ENCODE results near the gene TBX1.
A peak's percentile ranks its signal among the peaks of the same experiment; 100 is the strongest.

TBX1 gene

GRCh38 chr22:19760058-19760950, at the start of gene TBX1:
TBX1 (plus strand) TSS chr22:19760778; CDS start chr22:19760844, 66 bp downstream.
- in situ Hi-C loops (cut with HindIII; ENCODE audit: low pct_ligation_motif_present, low pct_unique_long_range_greater_than_20kb, low sequenced_read_pairs), result no loop called here
- DNase-seq, result no peak

DNA sequence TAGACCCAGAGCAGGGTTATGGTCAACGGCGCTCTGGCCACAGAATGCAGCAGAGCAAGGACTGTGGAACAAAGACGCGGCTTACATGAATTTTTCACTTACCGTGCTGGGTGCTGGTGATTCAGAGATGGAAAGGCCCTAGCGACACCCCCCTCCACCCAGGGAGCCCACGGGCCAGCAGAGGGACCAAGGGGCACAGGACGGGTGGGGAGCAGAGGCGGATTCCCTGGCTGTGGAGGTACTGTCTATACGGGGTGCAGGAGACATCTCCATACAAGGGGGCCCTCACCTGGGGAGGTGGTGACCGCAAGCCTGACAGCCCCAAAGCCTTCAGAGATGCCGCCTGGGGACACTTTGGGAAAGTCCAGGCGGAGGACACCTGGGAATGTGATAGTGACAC, 47.3 kb upstream of the TBX1 start:
- no peak for DNase-seq
- in situ Hi-C loops (cut with HindIII; ENCODE audit: low pct_ligation_motif_present, low pct_unique_long_range_greater_than_20kb, low sequenced_read_pairs), result no loop called here

- in situ Hi-C loops (cut with HindIII; ENCODE audit: low pct_ligation_motif_present, low pct_unique_long_range_greater_than_20kb, low sequenced_read_pairs), result no loop called here
- no peak for DNase-seq
Observed at GRCh38 chr22:19713650-19714311, 46.8 kb upstream of the TBX1 start.

DNA sequence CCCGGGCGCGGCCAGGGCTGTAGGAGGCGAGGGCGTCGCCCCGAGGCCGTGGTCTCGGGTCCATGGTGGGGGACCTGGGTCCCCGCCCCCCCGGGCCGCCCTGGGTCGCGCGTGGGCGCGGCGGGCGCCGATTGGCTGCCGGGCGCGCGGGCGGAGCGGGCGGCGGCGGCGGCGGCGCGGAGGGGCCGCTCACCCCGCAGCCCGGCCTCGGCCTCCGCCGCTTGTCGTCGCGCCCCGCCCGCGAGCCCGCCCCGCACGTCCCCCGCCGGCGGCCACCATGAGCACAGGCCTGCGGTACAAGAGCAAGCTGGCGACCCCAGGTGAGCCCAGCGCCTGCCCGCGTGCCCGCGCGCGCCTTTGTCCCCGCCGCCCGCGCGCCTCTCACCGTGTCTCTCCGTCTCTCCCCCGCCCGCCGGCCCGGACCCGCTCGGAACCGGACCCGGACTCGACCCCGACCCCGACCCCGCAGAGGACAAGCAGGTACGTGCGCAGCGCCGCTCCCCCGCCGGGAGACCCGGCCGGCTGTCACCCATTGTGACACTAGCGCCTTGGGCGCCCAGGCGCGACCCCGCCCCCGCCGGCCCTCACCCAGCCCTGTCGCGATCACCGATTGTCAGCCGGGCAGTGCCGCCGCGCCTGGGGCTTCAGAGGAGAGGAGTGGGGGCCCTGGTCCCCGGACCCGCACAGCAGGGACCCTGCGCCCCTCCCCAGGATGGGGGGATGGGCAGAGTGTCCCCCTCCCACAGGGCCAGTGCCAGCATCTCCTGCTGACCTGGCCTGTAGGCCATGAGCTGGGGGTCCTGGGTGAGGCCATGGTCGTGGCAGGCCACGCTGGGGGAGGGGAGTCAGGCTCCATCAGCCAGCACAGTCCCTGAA, 46.0 kb upstream of the TBX1 start, which contains the start of gene SEPTIN5:
TSS of gene SEPTIN5 (plus strand) at position 192 of the 876 bp plus-strand sequence. CDS start at position 278, 86 bp downstream.
- no peak for DNase-seq
- in situ Hi-C loops (cut with HindIII; ENCODE audit: low pct_ligation_motif_present, low pct_unique_long_range_greater_than_20kb, low sequenced_read_pairs), result no loop called here

- no peak for DNase-seq
- in situ Hi-C loops (cut with HindIII; ENCODE audit: low pct_ligation_motif_present, low pct_unique_long_range_greater_than_20kb, low sequenced_read_pairs), result no loop called here
Observed at GRCh38 chr22:19715188-19715930, 45.2 kb upstream of the TBX1 start.

- in situ Hi-C loops (cut with HindIII; ENCODE audit: low pct_ligation_motif_present, low pct_unique_long_range_greater_than_20kb, low sequenced_read_pairs), result no loop called here
- no peak for DNase-seq
Observed at GRCh38 chr22:19716041-19716828, 44.3 kb upstream of the TBX1 start.

GRCh38 chr22:19716829-19717105, 43.8 kb upstream of the TBX1 start:
- in situ Hi-C loops (cut with HindIII; ENCODE audit: low pct_ligation_motif_present, low pct_unique_long_range_greater_than_20kb, low sequenced_read_pairs), result no loop called here
- DNase-seq, result no peak

DNA sequence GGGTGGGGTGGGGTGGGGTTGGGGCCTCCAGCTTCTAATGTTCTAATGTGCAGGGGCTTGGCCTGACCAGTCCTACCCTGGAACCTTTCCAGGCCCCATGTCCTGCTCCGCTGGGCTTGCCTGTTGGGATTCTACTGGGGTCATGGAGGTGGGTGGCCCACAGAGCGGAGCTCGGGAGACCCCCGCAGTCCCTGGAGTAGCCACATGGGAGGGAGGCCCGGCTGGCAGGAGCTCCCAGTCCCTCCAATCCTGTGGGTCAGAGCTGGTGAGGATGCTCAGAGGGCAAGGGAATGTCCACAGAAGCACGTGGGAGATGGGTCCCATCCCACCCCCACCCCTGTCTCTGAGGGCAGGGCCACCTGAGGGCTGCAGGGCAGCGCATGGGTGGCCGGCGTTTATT, 43.4 kb upstream of the TBX1 start:
- no peak for DNase-seq
- in situ Hi-C loops (cut with HindIII; ENCODE audit: low pct_ligation_motif_present, low pct_unique_long_range_greater_than_20kb, low sequenced_read_pairs), result no loop called here

DNA sequence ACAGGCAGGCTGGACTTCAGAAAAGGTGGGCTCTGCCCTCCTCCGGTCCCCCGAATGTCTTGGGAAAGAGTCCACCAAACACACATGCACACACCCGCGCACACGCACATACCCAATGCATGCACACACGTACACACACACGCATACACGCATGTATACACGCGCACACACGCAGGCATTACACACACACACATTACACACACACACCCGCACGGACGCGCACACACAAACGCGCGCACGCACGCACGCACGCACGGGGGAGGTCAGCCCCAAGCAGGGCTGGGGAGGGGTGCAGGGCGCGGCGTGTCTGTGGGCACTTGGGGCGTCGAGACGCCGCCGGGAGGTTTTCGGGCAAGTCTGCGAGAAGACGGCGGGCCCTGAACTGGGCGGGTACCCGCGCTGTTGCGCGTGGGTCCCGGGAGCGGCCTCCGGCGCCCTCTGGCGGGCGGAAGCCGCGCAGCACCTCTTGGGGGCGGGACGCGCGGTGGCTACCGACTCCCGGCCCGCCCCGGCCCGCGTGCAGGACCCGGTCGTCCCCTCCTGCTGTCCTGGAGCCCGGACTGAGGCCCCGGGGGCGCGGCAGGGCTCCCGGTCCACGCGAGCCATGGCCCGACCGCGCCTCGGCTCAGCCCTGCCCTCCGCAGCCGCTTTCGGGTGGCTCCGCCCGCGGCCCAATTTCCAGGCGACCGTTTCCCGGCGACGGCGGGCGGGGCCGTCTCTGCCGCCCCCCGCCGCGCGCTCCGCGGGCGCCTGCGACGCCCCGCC, 42.7 kb upstream of the TBX1 start:
- in situ Hi-C loops (cut with HindIII; ENCODE audit: low pct_ligation_motif_present, low pct_unique_long_range_greater_than_20kb, low sequenced_read_pairs), result no loop called here
- peak; percentile 57 for DNase-seq

DNA sequence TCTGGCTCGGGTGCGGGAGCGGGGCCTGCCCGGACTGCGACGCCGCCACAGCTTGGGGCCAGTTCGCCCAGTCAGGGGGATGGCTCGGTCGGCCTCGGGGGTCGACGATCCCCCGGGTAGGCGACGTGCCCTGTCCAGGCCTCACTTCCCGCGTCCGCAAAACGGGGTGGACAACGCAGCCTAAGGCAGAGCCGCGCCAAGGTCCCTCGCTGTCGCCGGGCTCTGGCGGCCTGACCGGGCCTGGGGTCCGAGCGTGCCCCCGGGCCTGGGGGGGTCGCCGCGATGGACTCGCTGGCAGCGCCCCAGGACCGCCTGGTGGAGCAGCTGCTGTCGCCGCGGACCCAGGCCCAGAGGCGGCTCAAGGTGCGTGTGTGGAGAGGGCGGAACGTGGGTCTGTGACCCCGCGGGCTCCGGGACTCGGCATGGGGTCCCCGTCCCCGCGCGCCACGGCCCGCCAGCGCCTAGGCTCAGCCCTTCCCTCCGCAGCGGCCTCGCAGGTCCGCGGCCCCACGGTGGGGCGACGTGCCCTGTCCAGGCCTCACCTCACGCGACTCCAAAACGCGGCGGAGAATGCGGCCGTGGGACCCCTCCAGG, 42.0 kb upstream of the TBX1 start:
- DNase-seq, result no peak
- in situ Hi-C loops (cut with HindIII; ENCODE audit: low pct_ligation_motif_present, low pct_unique_long_range_greater_than_20kb, low sequenced_read_pairs), result no loop called here

DNA sequence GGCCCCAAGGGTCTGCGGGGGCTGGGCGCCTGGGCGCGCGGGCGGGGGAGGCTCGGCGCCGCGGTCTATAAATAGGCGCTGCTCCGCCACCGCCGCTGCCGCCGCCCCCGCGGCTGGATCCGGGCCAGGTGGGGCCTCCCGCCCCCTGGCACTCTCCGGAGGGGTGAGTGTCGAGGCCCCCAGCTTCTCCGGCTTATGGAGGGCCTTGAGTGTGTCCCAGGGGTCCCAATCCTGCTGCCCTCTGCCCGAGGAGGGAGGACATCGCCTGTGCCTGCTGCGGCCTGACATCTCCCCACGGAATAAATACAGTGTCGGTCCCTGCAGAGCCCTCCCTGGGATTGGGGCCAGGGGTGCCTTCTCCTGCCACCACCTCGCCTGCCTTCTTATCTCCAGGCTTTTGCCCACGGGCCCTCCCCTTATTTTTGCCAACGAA, 41.5 kb upstream of the TBX1 start:
- in situ Hi-C loops (cut with HindIII; ENCODE audit: low pct_ligation_motif_present, low pct_unique_long_range_greater_than_20kb, low sequenced_read_pairs), result no loop called here
- no peak for DNase-seq

DNA sequence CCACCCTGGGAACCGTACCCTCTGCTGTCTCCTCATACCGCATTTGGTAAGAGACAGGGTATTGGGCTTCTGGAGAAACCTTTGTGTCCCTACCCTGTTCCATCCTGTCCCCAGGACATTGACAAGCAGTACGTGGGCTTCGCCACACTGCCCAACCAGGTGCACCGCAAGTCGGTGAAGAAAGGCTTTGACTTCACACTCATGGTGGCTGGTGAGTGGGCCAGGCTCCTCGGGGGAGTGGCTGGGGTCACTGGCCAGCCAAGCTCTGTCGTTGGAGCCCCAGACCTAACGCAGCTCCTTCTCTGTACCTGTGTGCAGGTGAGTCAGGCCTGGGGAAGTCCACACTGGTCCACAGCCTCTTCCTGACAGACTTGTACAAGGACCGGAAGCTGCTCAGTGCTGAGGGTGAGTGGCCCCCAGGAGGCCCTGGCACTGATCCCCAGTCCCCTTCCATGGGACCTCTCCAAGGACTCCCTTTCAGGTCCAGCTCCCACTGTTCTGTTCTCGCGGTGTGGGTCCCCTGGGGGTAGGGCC, 41.0 kb upstream of the TBX1 start:
- DNase-seq, result no peak
- in situ Hi-C loops (cut with HindIII; ENCODE audit: low pct_ligation_motif_present, low pct_unique_long_range_greater_than_20kb, low sequenced_read_pairs), result no loop called here

GRCh38 chr22:19720150-19720827, 40.3 kb upstream of the TBX1 start:
- no peak for DNase-seq
- in situ Hi-C loops (cut with HindIII; ENCODE audit: low pct_ligation_motif_present, low pct_unique_long_range_greater_than_20kb, low sequenced_read_pairs), result no loop called here

DNA sequence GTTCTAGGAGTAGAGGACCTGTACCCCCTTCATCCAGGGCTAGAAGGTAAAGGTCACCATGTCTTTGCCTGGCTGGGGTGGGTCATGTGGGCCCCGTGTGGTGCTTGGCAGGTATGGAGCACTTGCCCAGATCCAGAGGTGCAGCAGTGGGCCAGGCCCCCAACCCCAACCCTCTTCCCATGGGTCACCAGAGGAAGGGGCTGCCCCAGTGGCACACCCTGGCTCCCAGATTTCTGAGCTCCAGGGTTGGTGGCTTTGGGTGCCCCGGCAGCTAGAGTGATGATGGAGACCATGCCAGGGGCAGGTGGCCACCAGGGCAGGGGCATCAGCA, 39.6 kb upstream of the TBX1 start:
- in situ Hi-C loops (cut with HindIII; ENCODE audit: low pct_ligation_motif_present, low pct_unique_long_range_greater_than_20kb, low sequenced_read_pairs), result no loop called here
- DNase-seq, result no peak

GRCh38 chr22:19721330-19722177, 39.0 kb upstream of the TBX1 start:
- no peak for DNase-seq
- in situ Hi-C loops (cut with HindIII; ENCODE audit: low pct_ligation_motif_present, low pct_unique_long_range_greater_than_20kb, low sequenced_read_pairs), result no loop called here
